CD4-positive, alpha-beta T cell treated with Interferon alpha-2 for 1 hour (primary cell): ENCODE measurements around the gene HTRA1.

ENCODE experiments used
- DNase-seq, 2 donors: peaks; one replicate each; pipeline ENCODE4 v3.0.0-alpha.2; 2020 to 2022

Gene HTRA1

GRCh38 chr10:122461367-122461728 is at the start of gene HTRA1:
TSS of gene HTRA1 (plus strand) at chr10:122461553. CDS start at chr10:122461653, 100 bp downstream.
- no peak for DNase-seq

- DNase-seq: no peak
These were observed 48.0 kb upstream of the HTRA1 start for GRCh38 chr10:122413327-122413726.

GRCh38 chr10:122417667-122418066 is 43.7 kb upstream of the HTRA1 start:
- DNase-seq: no peak

GRCh38 chr10:122419016-122419415 is 42.3 kb upstream of the HTRA1 start:
- no peak for DNase-seq

GRCh38 chr10:122419876-122420623 is 41.3 kb upstream of the HTRA1 start:
- DNase-seq: no peak

- DNase-seq: no peak
These were observed 40.7 kb upstream of the HTRA1 start for GRCh38 chr10:122420624-122421007.

GRCh38 chr10:122421054-122421625 is 40.2 kb upstream of the HTRA1 start:
- DNase-seq: peak; percentile 26 to 34

- DNase-seq: no peak
These were observed 39.6 kb upstream of the HTRA1 start for GRCh38 chr10:122421742-122422141.

GRCh38 chr10:122422266-122422989 is 38.9 kb upstream of the HTRA1 start:
- peak; percentile 28 to 59 for DNase-seq

GRCh38 chr10:122424059-122424458 is 37.3 kb upstream of the HTRA1 start:
- no peak for DNase-seq

GRCh38 chr10:122426829-122427228 is 34.5 kb upstream of the HTRA1 start:
- DNase-seq: no peak

- no peak for DNase-seq
These were observed 34.1 kb upstream of the HTRA1 start for GRCh38 chr10:122427280-122427679.

- peak in 1 of 2 donors; percentile 77 for DNase-seq
These were observed 26.0 kb upstream of the HTRA1 start for GRCh38 chr10:122435212-122435827.

GRCh38 chr10:122441961-122442360 is 19.4 kb upstream of the HTRA1 start:
- DNase-seq: no peak

- no peak for DNase-seq
These were observed 15.9 kb upstream of the HTRA1 start for GRCh38 chr10:122445469-122445868.

- DNase-seq: no peak
These were observed 15.4 kb upstream of the HTRA1 start for GRCh38 chr10:122445904-122446303.

GRCh38 chr10:122446668-122447423 is 14.5 kb upstream of the HTRA1 start:
- no peak for DNase-seq

GRCh38 chr10:122448600-122448999 is 12.8 kb upstream of the HTRA1 start:
- no peak for DNase-seq

GRCh38 chr10:122449153-122449552 is 12.2 kb upstream of the HTRA1 start:
- no peak for DNase-seq

- DNase-seq: no peak
These were observed 10.9 kb upstream of the HTRA1 start for GRCh38 chr10:122450353-122450990.

GRCh38 chr10:122454071-122454470 is 7.3 kb upstream of the HTRA1 start:
- DNase-seq: no peak

- DNase-seq: no peak
These were observed 6.7 kb upstream of the HTRA1 start, which contains the start of gene ARMS2 for GRCh38 chr10:122454603-122455080. TSS of gene ARMS2 (plus strand) at chr10:122454653. CDS start at chr10:122454728, 75 bp downstream.
